ENCODE data around the gene CSPG4. TPM values are rescaled to one million over a fixed set of nuclear protein-coding genes. Genes with fewer than 3 reads are reported as not detected.

Gene CSPG4
- total and polyA plus RNA-seq, 9 of the 15 experiments (the other 6 are each of a cell fraction or from before 2014, with no cell fraction given), result under 0.01 to 0.07 (median 0.04) TPM; not detected in 5

DNA sequence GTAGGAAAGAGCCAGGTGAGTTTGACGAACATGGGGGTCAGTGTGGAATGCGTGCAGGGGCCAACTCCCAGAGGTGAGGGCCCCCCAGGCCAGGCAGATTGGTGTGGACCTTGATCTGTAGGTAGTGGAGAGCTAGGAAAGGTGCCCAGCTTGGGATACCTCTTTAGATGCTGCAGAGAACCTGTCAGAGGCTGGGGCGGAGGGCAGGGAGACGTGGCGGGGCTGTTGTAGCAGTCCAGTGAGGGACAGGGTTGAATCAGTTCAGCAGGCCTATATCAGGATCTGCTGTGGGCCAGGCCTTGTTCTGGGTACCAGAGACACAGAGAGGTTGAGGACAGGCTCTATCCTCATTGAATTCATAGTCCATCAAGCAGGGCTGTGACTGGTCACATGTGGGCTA is 56.3 kb downstream of the CSPG4 start:
- Histone ChIP-seq H3K4me2 (ENCODE audit: insufficient read depth, low read length) (no peak overlapping the region), H3K4me3 (no peak overlapping the region), H3K9me3 (replicated peaks; ENCODE audit: control insufficient read depth, insufficient read depth, low read depth, low read length) (no peaks in the 10 kb centered on the region), H3K36me3 (ENCODE audit: control insufficient read depth, insufficient read depth, low read length) (peaks cover 31% of the 10 kb centered on the region; the same call in 2 of the 3 replicates), H3K9ac (ENCODE audit: insufficient read depth in 1 of 2, low read depth in 2 of 2, low read length in 2 of 2) (no peak overlapping the region), H2AFZ (ENCODE audit: low read depth, low read length) (no peak overlapping the region), H3K27ac (ENCODE audit: extremely low read depth, low read depth, low read length) (no peak overlapping the region), H3K79me2 (ENCODE audit: control insufficient read depth, insufficient read depth, low read length) (peaks cover 30% of the 10 kb centered on the region), H4K20me1 (replicated peaks; ENCODE audit: control insufficient read depth, insufficient read depth, low read length) (0 out of 2 replicates have a peak, but pooled peaks cover 7% of the 10 kb centered on the region), H3K9me1 (ENCODE audit: control insufficient read depth, insufficient read depth, low read length) (no peaks in the 10 kb centered on the region), H3K27me3 (ENCODE audit: control insufficient read depth in 2 of 2, insufficient read depth in 2 of 2, low read length in 2 of 2) (no peaks in the 10 kb centered on the region), H3K4me1 (replicated peaks in 1 of 2; ENCODE audit: control insufficient read depth in 2 of 2, insufficient read depth in 2 of 2, low read length in 2 of 2) (peaks cover 14 to 34% of the 10 kb centered on the region in 2 experiments)
- ChIA-PET POLR2A (no interaction called here), CTCF (ENCODE audit: low intra/inter-chr PET ratio) (no interaction called here)
- BruUV-seq (replicated peaks), result no TSS peak
- FAIRE-seq (no peak), ATAC-seq (no peak), DNase-seq (ENCODE audit: extremely low read depth in 1 of 4, low spot score in 3 of 4) (no peak)
- in situ Hi-C loops (cut with MboI), result no loop called here
- WGBS (ENCODE audit: insufficient coverage, low coverage, missing lambda C conversion rate), result 94% methylated on average over 5 of the region's 5 CpGs
- intact Hi-C loops (cut with micrococcal nuclease), result no loop called here
- TF ChIP-seq TCF7L2 (IDR thresholded peaks at IDR 0.05; ENCODE audit: low read depth, low read length) (no peak), SNIP1 (IDR thresholded peaks at IDR 0.05; ENCODE audit: low read depth) (no peak), KDM4B (IDR thresholded peaks at IDR 0.05; ENCODE audit: borderline replicate concordance in 2 of 2, low read depth in 1 of 2) (no peak), SLC30A9 (CRISPR knock-in tag; IDR thresholded peaks at IDR 0.05) (no peak), JUN (IDR thresholded peaks at IDR 0.05; ENCODE audit: borderline replicate concordance, low read depth, low read length) (no peak), JUN (CRISPR knock-in tag; IDR thresholded peaks at IDR 0.05; ENCODE audit: borderline replicate concordance) (no peak), EHMT2 (IDR thresholded peaks at IDR 0.05) (no peak), ZNF589 (CRISPR knock-in tag; IDR thresholded peaks at IDR 0.05; ENCODE audit: low read depth) (no peak), PURB (CRISPR knock-in tag; IDR thresholded peaks at IDR 0.05; ENCODE audit: low read depth) (no peak), HNRNPL (IDR thresholded peaks at IDR 0.05; ENCODE audit: low read depth, low read length) (no peak), PRPF4 (IDR thresholded peaks at IDR 0.05; ENCODE audit: insufficient read depth, low read depth, low read length, poor library complexity, severe bottlenecking) (no peak), ZNF274 (IDR thresholded peaks at IDR 0.05; ENCODE audit: borderline replicate concordance, low read depth, low read length) (no peak)
- TF ChIP-seq, protein P1, sequence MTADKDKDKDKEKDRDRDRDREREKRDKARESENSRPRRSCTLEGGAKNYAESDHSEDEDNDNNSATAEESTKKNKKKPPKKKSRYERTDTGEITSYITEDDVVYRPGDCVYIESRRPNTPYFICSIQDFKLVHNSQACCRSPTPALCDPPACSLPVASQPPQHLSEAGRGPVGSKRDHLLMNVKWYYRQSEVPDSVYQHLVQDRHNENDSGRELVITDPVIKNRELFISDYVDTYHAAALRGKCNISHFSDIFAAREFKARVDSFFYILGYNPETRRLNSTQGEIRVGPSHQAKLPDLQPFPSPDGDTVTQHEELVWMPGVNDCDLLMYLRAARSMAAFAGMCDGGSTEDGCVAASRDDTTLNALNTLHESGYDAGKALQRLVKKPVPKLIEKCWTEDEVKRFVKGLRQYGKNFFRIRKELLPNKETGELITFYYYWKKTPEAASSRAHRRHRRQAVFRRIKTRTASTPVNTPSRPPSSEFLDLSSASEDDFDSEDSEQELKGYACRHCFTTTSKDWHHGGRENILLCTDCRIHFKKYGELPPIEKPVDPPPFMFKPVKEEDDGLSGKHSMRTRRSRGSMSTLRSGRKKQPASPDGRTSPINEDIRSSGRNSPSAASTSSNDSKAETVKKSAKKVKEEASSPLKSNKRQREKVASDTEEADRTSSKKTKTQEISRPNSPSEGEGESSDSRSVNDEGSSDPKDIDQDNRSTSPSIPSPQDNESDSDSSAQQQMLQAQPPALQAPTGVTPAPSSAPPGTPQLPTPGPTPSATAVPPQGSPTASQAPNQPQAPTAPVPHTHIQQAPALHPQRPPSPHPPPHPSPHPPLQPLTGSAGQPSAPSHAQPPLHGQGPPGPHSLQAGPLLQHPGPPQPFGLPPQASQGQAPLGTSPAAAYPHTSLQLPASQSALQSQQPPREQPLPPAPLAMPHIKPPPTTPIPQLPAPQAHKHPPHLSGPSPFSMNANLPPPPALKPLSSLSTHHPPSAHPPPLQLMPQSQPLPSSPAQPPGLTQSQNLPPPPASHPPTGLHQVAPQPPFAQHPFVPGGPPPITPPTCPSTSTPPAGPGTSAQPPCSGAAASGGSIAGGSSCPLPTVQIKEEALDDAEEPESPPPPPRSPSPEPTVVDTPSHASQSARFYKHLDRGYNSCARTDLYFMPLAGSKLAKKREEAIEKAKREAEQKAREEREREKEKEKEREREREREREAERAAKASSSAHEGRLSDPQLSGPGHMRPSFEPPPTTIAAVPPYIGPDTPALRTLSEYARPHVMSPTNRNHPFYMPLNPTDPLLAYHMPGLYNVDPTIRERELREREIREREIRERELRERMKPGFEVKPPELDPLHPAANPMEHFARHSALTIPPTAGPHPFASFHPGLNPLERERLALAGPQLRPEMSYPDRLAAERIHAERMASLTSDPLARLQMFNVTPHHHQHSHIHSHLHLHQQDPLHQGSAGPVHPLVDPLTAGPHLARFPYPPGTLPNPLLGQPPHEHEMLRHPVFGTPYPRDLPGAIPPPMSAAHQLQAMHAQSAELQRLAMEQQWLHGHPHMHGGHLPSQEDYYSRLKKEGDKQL (CRISPR knock-in tag; IDR thresholded peaks at IDR 0.05; ENCODE audit: borderline replicate concordance), result no peak
